Tongue (tissue), 2 donors: ENCODE data around the gene TSKU. TPM values are rescaled to one million over a fixed set of nuclear protein-coding genes. Genes with fewer than 3 reads are reported as not detected.

Experiments
- DNase-seq: peaks from one replicate; pipeline ENCODE4 v3.0.0-alpha.2; 2015
- total RNA-seq: library from RNA; depleted of rRNA; stranded (reverse); fragments of >200 nt; gene quantifications from one replicate; pipeline ENCODE4 v1.2.3, GENCODE V29; 2014

Gene TSKU, protein sequence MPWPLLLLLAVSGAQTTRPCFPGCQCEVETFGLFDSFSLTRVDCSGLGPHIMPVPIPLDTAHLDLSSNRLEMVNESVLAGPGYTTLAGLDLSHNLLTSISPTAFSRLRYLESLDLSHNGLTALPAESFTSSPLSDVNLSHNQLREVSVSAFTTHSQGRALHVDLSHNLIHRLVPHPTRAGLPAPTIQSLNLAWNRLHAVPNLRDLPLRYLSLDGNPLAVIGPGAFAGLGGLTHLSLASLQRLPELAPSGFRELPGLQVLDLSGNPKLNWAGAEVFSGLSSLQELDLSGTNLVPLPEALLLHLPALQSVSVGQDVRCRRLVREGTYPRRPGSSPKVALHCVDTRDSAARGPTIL
- total RNA-seq: 14.6 TPM

DNA sequence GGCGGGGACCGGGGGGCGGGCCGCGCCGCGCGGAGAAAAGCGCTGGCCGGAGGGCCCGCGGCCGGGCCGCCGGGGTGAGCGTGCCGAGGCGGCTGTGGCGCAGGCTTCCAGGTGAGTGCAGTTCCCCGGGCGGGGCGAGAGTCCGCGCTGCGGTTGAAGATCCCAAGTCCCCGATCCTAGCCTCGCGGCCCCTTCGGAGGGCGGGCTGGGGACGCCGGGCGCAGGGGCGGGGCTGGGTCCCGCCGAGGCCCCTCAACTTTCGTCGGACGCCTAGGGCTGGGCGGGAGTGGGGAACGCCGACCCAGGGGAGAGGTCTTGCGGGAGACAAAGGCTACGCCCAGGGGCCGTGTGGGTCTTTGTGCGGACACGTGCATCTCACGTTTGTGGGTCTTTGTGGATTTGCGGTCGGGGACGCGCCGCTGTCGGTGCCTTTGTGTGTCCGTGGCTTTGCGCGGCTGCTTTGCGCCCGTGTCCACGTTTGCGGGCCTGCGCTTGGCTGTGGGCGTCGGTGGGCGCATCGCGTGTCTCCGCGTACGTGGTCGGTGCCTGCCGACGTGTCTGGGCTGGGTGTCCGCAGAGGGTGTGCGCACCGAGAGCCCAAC, at the start of gene TSKU:
TSS of gene TSKU (plus strand) at position 63 of the 602 bp plus-strand sequence. CDS start 12,261 bp downstream, outside the sequence.
- no peak for DNase-seq

GRCh38 chr11:76733906-76734305, 49.2 kb upstream of the TSKU start:
- DNase-seq: peak; percentile 82

DNA sequence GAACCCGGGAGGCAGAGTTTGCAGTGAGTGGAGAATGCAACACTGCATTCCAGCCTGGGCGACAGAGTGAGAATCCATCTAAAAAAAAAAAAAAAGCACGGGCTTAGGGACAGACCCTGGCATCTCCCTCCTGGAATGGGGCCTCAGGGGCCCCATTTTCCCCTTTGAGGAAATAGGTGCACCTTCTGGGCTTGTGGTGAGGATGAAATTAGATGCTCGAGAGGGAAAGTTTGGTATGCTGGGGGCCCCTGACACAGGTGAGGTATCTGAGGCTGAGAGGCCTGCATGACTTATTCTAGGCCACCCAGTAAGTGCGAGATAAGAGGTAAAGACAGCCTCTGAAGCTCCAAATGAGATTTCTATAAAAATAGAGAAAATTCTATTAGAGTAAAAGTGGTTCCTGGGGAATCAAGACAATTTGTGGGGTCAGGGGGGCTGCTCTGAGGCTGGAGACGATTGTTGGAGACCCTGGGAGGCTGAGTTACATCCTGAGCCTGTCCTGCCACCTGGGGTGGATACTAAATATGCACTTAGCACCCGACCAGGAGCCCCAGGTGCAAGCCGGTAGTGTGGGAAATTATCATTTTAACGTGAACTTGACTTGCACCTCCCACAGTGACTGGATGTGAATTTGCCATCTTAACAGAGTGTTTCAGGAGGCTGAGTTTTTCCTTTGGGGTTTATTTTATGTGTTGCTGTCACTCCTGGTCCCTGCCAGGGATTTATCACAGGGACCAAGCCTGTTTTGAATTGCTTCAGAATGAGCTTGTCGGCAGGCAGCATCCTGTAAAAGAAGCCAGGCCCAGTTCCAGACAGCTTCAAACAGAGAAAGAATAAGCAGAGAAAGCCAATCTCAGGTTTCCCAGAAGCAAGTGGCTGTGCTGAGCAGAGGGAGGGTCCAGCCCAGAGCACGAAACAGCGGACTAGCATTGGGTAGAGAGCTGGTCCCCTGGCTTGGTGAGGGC, 48.4 kb upstream of the TSKU start:
- DNase-seq: peak; percentile 71

DNA sequence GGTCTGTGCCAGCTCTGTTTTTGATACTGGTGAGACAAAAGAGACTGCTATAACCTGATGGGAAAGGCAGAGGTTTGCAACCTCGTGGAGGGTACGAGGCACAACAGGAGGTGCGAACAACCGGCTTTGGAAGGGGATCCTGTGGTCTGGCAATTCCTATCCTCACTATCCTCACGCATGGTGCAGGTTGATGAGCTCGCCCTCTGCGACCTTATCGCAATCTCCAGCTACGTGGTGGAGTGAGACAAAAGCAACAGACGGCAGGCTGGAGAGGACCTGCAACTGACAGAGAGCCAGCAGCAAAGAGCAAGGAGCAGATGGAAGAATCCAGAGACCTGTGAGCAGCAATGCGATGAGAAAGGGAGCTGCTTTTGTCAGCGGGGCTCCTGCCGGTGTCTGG, 47.3 kb upstream of the TSKU start:
- DNase-seq: no peak

DNA sequence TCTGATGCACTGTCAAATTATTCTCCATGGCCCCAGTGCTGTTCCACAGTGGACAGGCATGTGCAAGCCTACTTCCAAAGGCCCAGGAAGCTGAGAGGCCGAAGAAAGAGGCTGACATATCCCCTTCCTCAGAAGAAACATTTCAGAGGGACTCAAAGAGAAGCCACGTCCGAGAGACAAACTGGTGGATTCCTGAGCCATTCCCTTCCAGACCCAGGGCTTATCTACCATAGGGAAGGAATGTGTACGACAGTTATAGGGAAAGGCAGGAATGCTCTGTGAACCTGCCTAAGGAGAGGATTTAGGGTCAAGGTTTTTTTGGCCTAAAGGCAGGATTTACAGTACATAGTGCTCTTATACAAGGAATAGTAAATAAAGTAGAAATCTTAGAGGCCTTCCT, 46.9 kb upstream of the TSKU start:
- DNase-seq: no peak

- DNase-seq: no peak
Observed at GRCh38 chr11:76736773-76737495, 46.2 kb upstream of the TSKU start.

- DNase-seq: no peak
Observed at GRCh38 chr11:76738618-76739240, 44.4 kb upstream of the TSKU start.

DNA sequence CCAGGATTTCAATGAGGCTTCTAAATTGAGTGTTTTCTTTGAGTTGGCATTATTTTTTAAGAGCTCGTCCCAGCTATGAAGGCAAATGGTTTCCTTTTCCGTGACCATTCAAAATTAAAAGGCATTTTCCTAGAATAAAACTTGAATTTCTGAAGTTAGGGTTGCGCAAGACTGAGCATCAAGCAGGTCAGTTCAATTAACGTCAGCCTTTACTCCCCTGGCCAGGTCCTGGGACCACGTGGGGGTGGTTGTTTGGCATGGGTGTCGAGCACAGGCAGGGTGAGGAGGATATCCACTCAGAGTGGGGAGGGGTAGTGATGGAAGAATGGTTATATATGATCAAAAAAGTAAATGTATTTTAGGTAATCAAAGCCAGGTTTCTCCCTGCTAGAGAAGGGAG, 43.4 kb upstream of the TSKU start:
- DNase-seq: no peak

GRCh38 chr11:76740772-76741171, 42.4 kb upstream of the TSKU start:
- DNase-seq: no peak

DNA sequence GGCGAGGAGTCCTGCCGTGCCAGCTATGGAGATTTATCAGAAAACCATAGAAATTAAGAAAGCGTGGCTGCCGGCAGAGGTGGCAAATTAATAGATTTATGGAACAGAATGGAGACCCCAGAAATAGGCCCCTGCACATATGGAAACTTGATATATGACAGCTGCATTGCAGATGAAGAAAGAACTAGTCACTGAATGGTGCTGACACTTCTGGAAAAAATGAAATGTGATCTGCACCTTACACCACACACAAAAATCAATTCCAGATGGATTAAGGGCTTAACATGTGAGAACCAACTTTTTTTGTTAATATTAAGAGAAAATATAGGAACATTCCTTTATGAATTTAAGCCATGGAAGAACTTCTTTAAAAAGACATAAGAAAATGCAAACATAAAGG, 40.3 kb upstream of the TSKU start:
- peak; percentile 69 for DNase-seq

GRCh38 chr11:76744186-76745043, 38.7 kb upstream of the TSKU start:
- peak; percentile 41 for DNase-seq

- DNase-seq: no peak
Observed at GRCh38 chr11:76745044-76745376, 38.1 kb upstream of the TSKU start.

DNA sequence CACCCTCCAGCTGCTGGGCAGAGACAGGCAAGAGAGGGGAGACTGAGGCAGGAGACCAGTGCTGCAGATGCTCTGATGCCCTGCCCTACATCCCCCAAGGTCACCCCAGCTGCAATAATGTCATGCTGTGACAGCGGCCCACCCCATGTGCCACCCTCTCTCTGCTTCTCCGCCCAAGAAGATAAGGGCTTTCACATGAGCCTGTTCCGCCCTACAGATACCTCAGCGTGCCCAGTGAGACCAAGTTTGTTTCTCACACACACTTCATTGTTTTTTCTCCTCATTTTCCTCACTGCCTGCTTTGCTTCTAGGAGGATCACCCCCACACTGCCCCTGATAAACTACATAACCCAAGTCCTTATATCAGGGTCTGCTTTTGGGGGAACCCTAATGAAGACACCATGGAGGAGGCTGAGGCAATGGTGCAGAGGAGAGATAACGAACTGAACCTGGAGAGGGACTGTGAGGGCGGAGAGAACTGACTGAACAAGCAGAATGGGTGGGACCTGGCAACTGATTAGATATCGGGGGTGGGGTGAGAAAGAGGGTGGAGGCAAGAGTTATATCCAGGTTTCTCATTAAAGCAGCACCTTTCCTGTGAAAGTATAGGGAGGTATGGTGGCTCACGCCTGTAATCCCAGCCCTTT, 37.5 kb upstream of the TSKU start:
- no peak for DNase-seq

DNA sequence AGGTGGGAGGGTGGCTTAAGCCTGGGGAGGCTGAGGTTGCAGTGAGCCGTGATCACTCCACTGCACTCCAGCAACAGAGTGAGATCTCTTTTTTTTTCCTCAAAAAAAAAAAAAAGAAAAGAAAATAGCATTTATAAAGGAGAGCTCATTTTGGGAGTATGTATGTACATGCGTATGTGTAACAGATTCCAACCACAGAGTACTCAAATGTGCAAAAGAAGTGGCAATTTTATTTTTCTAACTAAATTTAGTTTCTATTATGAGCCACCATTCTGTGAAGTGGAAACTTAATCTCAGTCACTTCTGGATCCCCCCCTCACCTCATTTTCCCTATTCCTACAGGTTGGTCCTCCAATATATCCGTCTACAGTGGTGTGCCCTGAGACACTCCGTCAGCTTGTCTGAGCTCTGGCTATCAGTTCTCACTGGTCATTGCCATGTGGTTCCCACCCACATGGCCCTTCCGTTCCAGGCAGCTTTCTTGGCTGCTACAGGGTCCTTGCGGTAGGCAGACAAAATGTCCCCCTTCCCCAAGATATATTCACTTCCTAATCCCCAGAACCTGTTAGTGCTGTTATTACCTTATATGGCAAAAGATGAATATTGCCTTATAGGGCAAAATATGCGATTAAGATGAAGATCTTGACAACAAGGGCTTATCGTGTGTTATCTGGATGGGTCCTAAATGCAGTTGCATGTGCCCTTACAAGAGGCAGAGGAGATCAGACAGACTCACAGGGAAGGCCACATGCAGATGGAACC, 35.8 kb upstream of the TSKU start:
- no peak for DNase-seq

- no peak for DNase-seq
Observed at GRCh38 chr11:76747915-76748860, 35.0 kb upstream of the TSKU start.

DNA sequence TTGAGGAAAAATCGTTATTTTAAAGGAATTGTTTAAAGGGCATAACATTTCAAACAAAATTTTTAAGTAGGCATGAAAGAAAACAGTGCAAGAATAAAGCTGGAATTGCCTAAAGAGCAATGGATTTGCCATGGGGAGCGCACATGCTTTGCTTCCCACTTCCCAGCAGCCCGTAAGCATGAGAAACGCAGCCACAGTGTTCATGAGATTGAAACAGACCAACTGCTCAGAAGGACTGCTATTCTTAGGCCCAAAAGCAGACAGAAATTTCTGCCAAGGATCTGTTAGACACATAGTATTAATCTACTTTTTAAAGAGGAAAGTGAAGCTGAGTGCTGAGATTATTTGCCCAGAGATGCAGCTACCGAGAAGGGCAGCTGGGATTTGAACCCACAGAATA, 34.2 kb upstream of the TSKU start:
- DNase-seq: peak; percentile 69

GRCh38 chr11:76750067-76750466, 33.1 kb upstream of the TSKU start:
- DNase-seq: no peak

DNA sequence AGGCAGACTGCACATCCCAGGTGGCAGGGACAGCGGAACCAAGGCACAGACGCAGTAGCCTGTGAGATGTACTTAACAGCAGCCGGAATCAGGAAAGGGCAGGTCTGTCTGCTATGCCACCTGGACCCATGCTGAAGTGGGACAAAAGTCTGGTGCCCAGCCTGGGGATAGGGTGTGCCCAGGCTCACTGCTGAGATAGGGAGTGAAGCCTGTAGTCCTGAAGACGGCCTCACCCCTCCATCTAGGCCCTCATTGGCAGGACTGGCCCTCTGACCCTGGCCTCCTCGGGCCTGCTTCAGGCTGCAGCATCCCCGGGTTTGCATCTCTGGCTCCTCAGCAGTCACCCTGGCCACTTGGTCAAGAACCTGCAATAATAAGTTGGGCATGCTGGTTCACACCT, 32.4 kb upstream of the TSKU start:
- DNase-seq: no peak
